RWPE2 (cell line): ENCODE measurements around the gene ANO7.
A peak's percentile ranks its signal among the peaks of the same experiment; 100 is the strongest.

Experiments
- ATAC-seq: fragments of 200-7000 bp; cut with Tn5 transposase; 3 replicates; pipeline ENCODE4 v1.9.1; 2021; ENCODE audit warnings: low read depth
- DNase-seq: peaks from one replicate; pipeline ENCODE4 v3.0.0-alpha.2; 2020; ENCODE audit warnings: low spot score
- H3K27ac ChIP-seq: fragments of 450-650 bp; 2 replicates; pipeline ENCODE4 v1.5.1; 2017; ENCODE audit warnings: mild to moderate bottlenecking; ENCODE audit not compliant: poor library complexity, severe bottlenecking
- H3K27me3 ChIP-seq: fragments of 250-450 bp; sonication (Bioruptor Pico); 2 replicates; pipeline ENCODE4 v1.5.1; 2021; ENCODE audit warnings: mild to moderate bottlenecking, moderate library complexity; ENCODE audit not compliant: insufficient read depth, poor library complexity, severe bottlenecking
- H3K36me3 ChIP-seq: fragments of 250-450 bp; sonication (Bioruptor Pico); 2 replicates; pipeline ENCODE4 v1.5.1; 2020; ENCODE audit warnings: low read depth, mild to moderate bottlenecking, moderate library complexity
- H3K4me1 ChIP-seq: fragments of 250-450 bp; sonication (Bioruptor Pico); 2 replicates; pipeline ENCODE4 v1.5.1; 2021; ENCODE audit warnings: mild to moderate bottlenecking, moderate library complexity; ENCODE audit not compliant: insufficient read depth, poor library complexity, severe bottlenecking
- H3K4me3 ChIP-seq: fragments of 250-450 bp; sonication (Bioruptor Pico); 2 replicates; pipeline ENCODE4 v1.5.1; 2021; ENCODE audit warnings: mild to moderate bottlenecking, moderate library complexity; ENCODE audit not compliant: severe bottlenecking
- H3K9me3 ChIP-seq: fragments of 250-450 bp; sonication (Bioruptor Pico); 2 replicates; pipeline ENCODE4 v1.5.1; 2021; ENCODE audit warnings: mild to moderate bottlenecking, moderate library complexity; ENCODE audit not compliant: severe bottlenecking
- CTCF ChIP-seq: fragments of 450-650 bp; IDR thresholded peaks from one replicate; pipeline ENCODE4 v1.5.1; 2017; ENCODE audit warnings: mild to moderate bottlenecking, moderate library complexity; ENCODE audit not compliant: poor library complexity, severe bottlenecking

ANO7 gene

GRCh38 chr2:241187918-241188234, 601 bp upstream of the ANO7 start:
- TF ChIP-seq CTCF: no peak
- H3K27ac ChIP-seq: no peak overlapping the region
- no peaks in the 10 kb centered on the region for H3K4me1 ChIP-seq
- H3K27me3 ChIP-seq: no peaks in the 10 kb centered on the region
- DNase-seq (no peak), ATAC-seq (no peak)
- H3K9me3 ChIP-seq: no peaks in the 10 kb centered on the region
- H3K36me3 ChIP-seq: no peaks in the 10 kb centered on the region
- no peak overlapping the region for H3K4me3 ChIP-seq

- ATAC-seq: no peak
- no peaks in the 10 kb centered on the region for H3K4me1 ChIP-seq
- H3K27me3 ChIP-seq: no peaks in the 10 kb centered on the region
- H3K4me3 ChIP-seq: no peak overlapping the region
- H3K9me3 ChIP-seq: no peaks in the 10 kb centered on the region
- H3K36me3 ChIP-seq: no peaks in the 10 kb centered on the region
- no peak for TF ChIP-seq CTCF
- no peak overlapping the region for H3K27ac ChIP-seq
- peak; percentile 58 for DNase-seq
Measured at GRCh38 chr2:241189093-241189855, 797 bp downstream of the ANO7 start.

- no peak for TF ChIP-seq CTCF
- H3K36me3 ChIP-seq: no peaks in the 10 kb centered on the region
- H3K9me3 ChIP-seq: no peaks in the 10 kb centered on the region
- H3K27ac ChIP-seq: no peak overlapping the region
- H3K4me1 ChIP-seq: no peaks in the 10 kb centered on the region
- no peak for ATAC-seq
- H3K4me3 ChIP-seq: no peak overlapping the region
- no peaks in the 10 kb centered on the region for H3K27me3 ChIP-seq
- DNase-seq: peak; percentile 57
Measured at GRCh38 chr2:241189856-241190201, 1.4 kb downstream of the ANO7 start.

- Histone ChIP-seq H3K4me3 (no peak overlapping the region), H3K36me3 (no peaks in the 10 kb centered on the region), H3K27ac (no peak overlapping the region), H3K9me3 (no peaks in the 10 kb centered on the region), H3K27me3 (no peaks in the 10 kb centered on the region), H3K4me1 (no peaks in the 10 kb centered on the region)
- peak; percentile 51 for DNase-seq
- no peak for TF ChIP-seq CTCF
- no peak for ATAC-seq
Measured at GRCh38 chr2:241190291-241190981, 2.0 kb downstream of the ANO7 start.

GRCh38 chr2:241191081-241191480, 2.6 kb downstream of the ANO7 start:
- no peaks in the 10 kb centered on the region for H3K27me3 ChIP-seq
- H3K27ac ChIP-seq: no peak overlapping the region
- no peak for TF ChIP-seq CTCF
- no peaks in the 10 kb centered on the region for H3K36me3 ChIP-seq
- ATAC-seq (no peak), DNase-seq (peak; percentile 44)
- no peaks in the 10 kb centered on the region for H3K4me1 ChIP-seq
- no peaks in the 10 kb centered on the region for H3K9me3 ChIP-seq
- no peak overlapping the region for H3K4me3 ChIP-seq
